LNCaP clone FGC (cell line): ENCODE results near the gene PHOSPHO1.
"Not testable (repeated sequence)": the region's sequence is repeated elsewhere in the genome, so short reads cannot be mapped to it uniquely, and the experiment has no call there.

Source experiments
- DNase-seq: peaks from one replicate; pipeline ENCODE4 v3.0.0-alpha.2; 2011; ENCODE audit warnings: low read depth
- H3K4me3 ChIP-seq: 2 replicates; pipeline ENCODE4 v1.5.1; 2011; ENCODE audit warnings: mild to moderate bottlenecking, low read depth, low read length, control low read depth
- TF ChIP-seq, protein P1 (sequence below): IDR thresholded peaks from 2 replicates; pipeline ENCODE4 v1.5.1; 2012; ENCODE audit warnings: mild to moderate bottlenecking; ENCODE audit not compliant: control insufficient read depth, insufficient read depth; ENCODE audit errors: extremely low read depth

PHOSPHO1 gene

DNA sequence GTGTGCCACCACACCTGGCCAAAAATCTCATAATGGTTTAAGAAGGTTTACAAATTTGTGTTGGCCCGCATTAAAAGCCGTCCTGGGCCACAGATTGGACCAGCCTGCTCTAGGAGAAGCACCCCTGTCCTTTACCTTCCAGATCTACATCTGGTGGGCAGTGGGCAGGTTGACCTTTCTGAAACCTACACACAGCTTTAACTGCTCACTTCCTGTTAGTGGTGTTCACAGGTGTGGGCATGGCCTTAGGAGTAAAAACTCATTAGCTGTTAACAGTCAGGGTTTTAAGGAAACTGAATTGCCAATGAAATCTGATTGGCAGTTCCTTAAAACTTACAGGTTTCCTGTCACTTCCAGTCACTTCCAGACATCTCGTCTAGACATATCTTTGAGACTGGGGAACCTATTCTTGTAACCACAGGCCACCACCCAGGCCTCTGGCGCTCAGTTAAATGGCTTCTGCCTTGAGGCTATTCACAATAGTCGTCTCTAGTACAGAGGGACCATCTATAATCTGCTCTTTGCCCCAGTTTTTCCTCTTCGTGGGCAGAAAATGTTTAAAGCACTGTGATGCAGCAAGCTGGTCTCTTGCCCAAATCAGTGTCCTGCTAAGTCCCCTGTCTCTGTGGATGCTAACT is 49.5 kb downstream of the PHOSPHO1 start:
- no peak overlapping the region for H3K4me3 ChIP-seq
- no peak for DNase-seq
- TF ChIP-seq, protein P1, sequence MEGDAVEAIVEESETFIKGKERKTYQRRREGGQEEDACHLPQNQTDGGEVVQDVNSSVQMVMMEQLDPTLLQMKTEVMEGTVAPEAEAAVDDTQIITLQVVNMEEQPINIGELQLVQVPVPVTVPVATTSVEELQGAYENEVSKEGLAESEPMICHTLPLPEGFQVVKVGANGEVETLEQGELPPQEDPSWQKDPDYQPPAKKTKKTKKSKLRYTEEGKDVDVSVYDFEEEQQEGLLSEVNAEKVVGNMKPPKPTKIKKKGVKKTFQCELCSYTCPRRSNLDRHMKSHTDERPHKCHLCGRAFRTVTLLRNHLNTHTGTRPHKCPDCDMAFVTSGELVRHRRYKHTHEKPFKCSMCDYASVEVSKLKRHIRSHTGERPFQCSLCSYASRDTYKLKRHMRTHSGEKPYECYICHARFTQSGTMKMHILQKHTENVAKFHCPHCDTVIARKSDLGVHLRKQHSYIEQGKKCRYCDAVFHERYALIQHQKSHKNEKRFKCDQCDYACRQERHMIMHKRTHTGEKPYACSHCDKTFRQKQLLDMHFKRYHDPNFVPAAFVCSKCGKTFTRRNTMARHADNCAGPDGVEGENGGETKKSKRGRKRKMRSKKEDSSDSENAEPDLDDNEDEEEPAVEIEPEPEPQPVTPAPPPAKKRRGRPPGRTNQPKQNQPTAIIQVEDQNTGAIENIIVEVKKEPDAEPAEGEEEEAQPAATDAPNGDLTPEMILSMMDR, result no peak

DNA sequence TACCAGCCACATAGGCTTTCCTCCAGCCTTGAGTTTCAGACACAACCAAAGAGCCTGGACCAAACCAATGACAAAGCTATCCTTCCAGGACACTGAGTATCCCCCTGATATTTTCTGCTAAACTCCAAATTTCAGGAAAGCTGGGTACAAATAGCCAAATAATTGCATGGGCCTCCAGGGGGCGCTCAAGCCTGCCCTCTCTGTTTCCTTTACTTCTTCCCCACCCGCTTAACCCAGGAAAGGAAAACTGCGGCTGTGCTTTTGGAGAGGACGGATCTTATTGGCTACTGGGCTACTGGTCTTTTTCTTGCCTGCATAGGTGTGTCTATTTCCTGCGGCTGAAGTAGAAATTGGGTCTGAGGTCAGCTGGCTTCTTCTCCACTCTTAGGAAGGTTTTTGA is 50.3 kb downstream of the PHOSPHO1 start:
- TF ChIP-seq, protein P1, result peak; percentile 66
- no peak overlapping the region for H3K4me3 ChIP-seq
- peak; percentile 6 for DNase-seq

DNA sequence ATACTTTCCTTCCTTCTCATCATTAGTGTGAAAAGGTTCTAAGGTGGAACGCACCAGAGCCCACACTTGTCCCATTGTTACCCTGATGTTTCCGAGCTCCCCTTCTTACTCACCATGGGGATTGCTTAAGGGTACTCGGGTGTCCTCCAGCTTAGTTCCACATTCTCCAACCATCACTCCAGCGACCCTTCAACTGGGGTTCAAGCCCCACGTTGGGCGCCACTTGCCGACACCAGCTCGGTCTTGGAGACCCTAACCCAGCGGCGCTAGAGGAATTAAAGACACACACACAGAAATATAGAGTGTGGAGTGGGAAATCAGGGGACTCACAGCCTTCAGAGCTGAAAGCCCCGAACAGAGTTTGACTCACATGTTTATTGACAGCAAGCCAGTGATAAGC is 54.6 kb downstream of the PHOSPHO1 start:
- not testable (repeated sequence) for H3K4me3 ChIP-seq, DNase-seq
